K562 (cell line): ENCODE results near the gene FRMD4B. TPM values are rescaled to one million over a fixed set of nuclear protein-coding genes. Genes with fewer than 3 reads are reported as not detected.

ENCODE experiments used
- ATAC-seq: fragments of 200-7000 bp; cut with Tn5 transposase; 3 replicates; pipeline ENCODE4 v1.9.1; 2020; ENCODE audit warnings: moderate library complexity
- BruUV-seq: library from RNA; stranded (reverse); fragments of 400-500 nt; replicated peaks from 2 replicates; lab custom pipeline; 2021; lab: Mats Ljungman, UMichigan
- CTCF ChIA-PET: fragments of 300-600 bp; formaldehyde crosslinking; extraction: SDS; loops from one replicate; lab custom pipeline; 2021; ENCODE audit warnings: low intra/inter-chr PET ratio; lab: Yijun Ruan, JAX
- POLR2A ChIA-PET: fragments of 300-600, 350-650 bp; sonication (Branson Sonifier 250); formaldehyde crosslinking; extraction: SDS; loops from one replicate; lab custom pipeline; 2021; ENCODE audit warnings: antibody characterized with exemption, inconsistent platforms; lab: Yijun Ruan, JAX
- DNase-seq, 4 experiments: peaks; one replicate each; pipeline versions ENCODE4 v3.0.0 to v3.0.0-alpha.2; 2011 to 2018; ENCODE audit warnings: low spot score in 3 of 4, mixed read lengths in 3 of 4; ENCODE audit errors: extremely low read depth in 1 of 4
- FAIRE-seq: peaks from 2 replicates; lab custom pipeline; 2011; peaks lifted over from hg19 to GRCh38; lab: Jason Lieb, UNC
- H2AFZ ChIP-seq: 2 replicates; pipeline ENCODE4 v1.6.0; 2011; ENCODE audit warnings: low read depth, low read length, control low read depth, inconsistent platforms
- H3K27ac ChIP-seq: fragments of 200-600 bp; 3 replicates; pipeline ENCODE4 v1.8.0; 2011; ENCODE audit warnings: low read depth, mild to moderate bottlenecking, control low read depth, inconsistent platforms, low read length, moderate library complexity, mixed read lengths; ENCODE audit errors: extremely low read depth
- H3K27me3 ChIP-seq, 2 experiments: fragments of 300-600 bp in 1 of 2; 2 replicates in 1 of 2; 3 replicates in 1 of 2; pipeline versions ENCODE4 v1.6.0 to v1.8.0; 2011; ENCODE audit warnings: inconsistent platforms in 2 of 2, low read length in 2 of 2, mild to moderate bottlenecking in 1 of 2, mixed read lengths in 1 of 2, moderate library complexity in 1 of 2; ENCODE audit not compliant: control insufficient read depth in 2 of 2, insufficient read depth in 2 of 2
- H3K36me3 ChIP-seq: fragments of 300-600 bp; 3 replicates; pipeline ENCODE4 v1.8.0; 2011; ENCODE audit warnings: mild to moderate bottlenecking, low read length, inconsistent platforms; ENCODE audit not compliant: control insufficient read depth, insufficient read depth
- H3K4me1 ChIP-seq, 2 experiments: fragments of 200-600 bp in 1 of 2; replicated peaks in 1 of 2; 2 replicates in 1 of 2; 3 replicates in 1 of 2; pipeline versions ENCODE4 v1.5.1 to v1.8.0; 2011; ENCODE audit warnings: inconsistent platforms in 2 of 2, low read length in 2 of 2, mild to moderate bottlenecking in 1 of 2, mixed read lengths in 1 of 2, moderate library complexity in 1 of 2; ENCODE audit not compliant: control insufficient read depth in 2 of 2, insufficient read depth in 2 of 2
- H3K4me2 ChIP-seq: 2 replicates; pipeline ENCODE4 v1.6.1; 2011; ENCODE audit warnings: low read length, control low read depth, inconsistent platforms, mixed read lengths; ENCODE audit not compliant: insufficient read depth
- H3K4me3 ChIP-seq: fragments of 200-600 bp; sonication (generic), shearing (Covaris generic); 2 replicates; pipeline ENCODE4 v1.5.1; 2016; ENCODE audit warnings: control low read depth, inconsistent platforms
- H3K79me2 ChIP-seq: fragments of 200-600 bp; 3 replicates; pipeline ENCODE4 v1.8.0; 2011; ENCODE audit warnings: low read length, inconsistent platforms; ENCODE audit not compliant: control insufficient read depth, insufficient read depth
- H3K9ac ChIP-seq, 2 experiments: 2 replicates each; pipeline versions ENCODE4 v1.6.0 to v1.6.1; 2011; ENCODE audit warnings: low read depth in 2 of 2, low read length in 2 of 2, control low read depth in 1 of 2, inconsistent platforms in 1 of 2, mild to moderate bottlenecking in 1 of 2, mixed read lengths in 1 of 2; ENCODE audit not compliant: insufficient read depth in 1 of 2
- H3K9me1 ChIP-seq: one replicate; pipeline ENCODE4 v1.6.0; 2011; ENCODE audit warnings: inconsistent platforms, mild to moderate bottlenecking, low read length, moderate library complexity; ENCODE audit not compliant: control insufficient read depth, insufficient read depth
- H3K9me3 ChIP-seq: replicated peaks from 2 replicates; pipeline ENCODE4 v1.5.1; 2011; ENCODE audit warnings: low read depth, low read length, inconsistent platforms; ENCODE audit not compliant: control insufficient read depth, insufficient read depth
- H4K20me1 ChIP-seq: replicated peaks from 2 replicates; pipeline ENCODE4 v1.6.1; 2011; ENCODE audit warnings: low read length, inconsistent platforms, mixed read lengths; ENCODE audit not compliant: control insufficient read depth, insufficient read depth
- MAZ ChIP-seq, 2 experiments: fragments of 450-650 bp in 1 of 2; sonication (generic) in 1 of 2; formaldehyde crosslinking; IDR thresholded peaks in 1 of 2; conservative IDR thresholded peaks in 1 of 2; 2 replicates each; pipeline versions ENCODE4 v1.4.0 to v1.5.0; 2020; ENCODE audit warnings: mild to moderate bottlenecking in 1 of 2, missing genetic modification reagents in 1 of 2
- NFIC ChIP-seq: fragments of 450-650 bp; IDR thresholded peaks from 2 replicates; pipeline ENCODE4 v1.6.1; 2017; ENCODE audit warnings: mild to moderate bottlenecking, inconsistent platforms
- WGBS: fragments of 100-300 bp; shearing (Covaris generic); methylation state at CpG from one replicate; pipeline ENCODE4 v1.1.6; 2016; ENCODE audit warnings: low coverage, mixed read lengths; ENCODE audit not compliant: insufficient coverage; ENCODE audit errors: missing lambda C conversion rate; 5-methylcytosine and 5-hydroxymethylcytosine counted together
- in situ Hi-C: fragments of 300-500 bp; cut with MboI; formaldehyde crosslinking; loops from 4 replicates; pipeline ENCODE4 v1.15.0; 2018; ENCODE audit warnings: inconsistent platforms, mixed read lengths
- intact Hi-C: fragments of 100-400 bp; cut with micrococcal nuclease; formaldehyde crosslinking; loops from 2 replicates; pipeline ENCODE4 v1.14.2; 2022
- polyA plus RNA-seq, 8 experiments: library from polyadenylated mRNA; depleted of rRNA in 4 of 8; stranded (reverse) in 5 of 8; unstranded in 3 of 8; fragments of >200 nt; fragmentation: Nextera tagmentation in 2 of 8; fragmentation: Illumina TruSeq in 1 of 8; extraction: Ambion mirVana in 2 of 8; extraction: Trizol in 1 of 8; gene quantifications; 2 replicates each; pipeline versions ENCODE4 v1.2.1 to v1.2.3, GENCODE V29; 2011 to 2014; ENCODE audit warnings: inconsistent platforms in 1 of 8, missing spikeins in 1 of 8
- total RNA-seq, 7 experiments: library from RNA; depleted of rRNA in 6 of 7; stranded (reverse); fragments of >200 nt in 6 of 7; fragmentation: Illumina TruSeq in 2 of 7; extraction: Trizol in 2 of 7; gene quantifications; 2 replicates each; pipeline versions ENCODE4 v1.2.1 to v1.2.3, GENCODE V29; 2011 to 2021; ENCODE audit warnings: low replicate concordance in 1 of 7
- TF ChIP-seq, protein P1 (sequence below), 2 experiments: fragments of 450-650 bp in 1 of 2; sonication (generic) in 1 of 2; formaldehyde crosslinking in 1 of 2; IDR thresholded peaks; 2 replicates each; pipeline versions ENCODE4 v1.7.1 to v1.9.0; 2016 to 2022; ENCODE audit warnings: inconsistent platforms in 1 of 2, mild to moderate bottlenecking in 1 of 2, missing genetic modification reagents in 1 of 2

The FRMD4B gene
- total and polyA plus RNA-seq, 9 of the 15 experiments (the other 6 are each of a cell fraction or from before 2014, with no cell fraction given): 0.03 to 0.09 (median 0.04) TPM; not detected in 3

DNA sequence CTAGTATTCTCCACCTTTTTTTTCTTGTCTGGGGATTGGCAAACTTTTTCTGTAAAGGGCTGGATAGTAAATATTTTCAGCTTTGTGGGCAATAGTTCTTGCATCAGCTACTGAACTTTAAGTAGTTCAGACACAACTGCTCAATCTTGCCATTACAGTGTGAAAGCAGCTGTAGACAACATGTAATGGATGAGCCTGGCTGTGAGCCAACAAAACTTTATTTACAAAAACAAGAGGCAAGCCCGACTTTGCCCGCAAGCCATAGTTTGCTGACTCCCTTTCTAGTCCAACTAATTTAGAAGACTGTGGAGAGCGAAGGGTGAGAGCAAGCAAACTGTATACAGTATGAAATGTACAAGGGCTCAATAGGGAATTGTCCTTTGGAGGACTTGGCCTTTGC lies 6.2 kb downstream of the FRMD4B start:
- no peak for FAIRE-seq
- Histone ChIP-seq H3K79me2 (no peaks in the 10 kb centered on the region), H3K9ac (no peak overlapping the region), H3K9me1 (no peaks in the 10 kb centered on the region), H3K4me3 (no peak overlapping the region), H3K9me3 (no peaks in the 10 kb centered on the region), H3K27me3 (no peaks in the 10 kb centered on the region), H2AFZ (no peak overlapping the region), H4K20me1 (no peaks in the 10 kb centered on the region; the same call in 1 of the 2 replicates), H3K27ac (no peak overlapping the region), H3K4me1 (no peaks in the 10 kb centered on the region), H3K36me3 (no peaks in the 10 kb centered on the region), H3K4me2 (no peak overlapping the region)
- in situ Hi-C loops (no loop called here), intact Hi-C loops (no loop called here)
- TF ChIP-seq, protein P1, sequence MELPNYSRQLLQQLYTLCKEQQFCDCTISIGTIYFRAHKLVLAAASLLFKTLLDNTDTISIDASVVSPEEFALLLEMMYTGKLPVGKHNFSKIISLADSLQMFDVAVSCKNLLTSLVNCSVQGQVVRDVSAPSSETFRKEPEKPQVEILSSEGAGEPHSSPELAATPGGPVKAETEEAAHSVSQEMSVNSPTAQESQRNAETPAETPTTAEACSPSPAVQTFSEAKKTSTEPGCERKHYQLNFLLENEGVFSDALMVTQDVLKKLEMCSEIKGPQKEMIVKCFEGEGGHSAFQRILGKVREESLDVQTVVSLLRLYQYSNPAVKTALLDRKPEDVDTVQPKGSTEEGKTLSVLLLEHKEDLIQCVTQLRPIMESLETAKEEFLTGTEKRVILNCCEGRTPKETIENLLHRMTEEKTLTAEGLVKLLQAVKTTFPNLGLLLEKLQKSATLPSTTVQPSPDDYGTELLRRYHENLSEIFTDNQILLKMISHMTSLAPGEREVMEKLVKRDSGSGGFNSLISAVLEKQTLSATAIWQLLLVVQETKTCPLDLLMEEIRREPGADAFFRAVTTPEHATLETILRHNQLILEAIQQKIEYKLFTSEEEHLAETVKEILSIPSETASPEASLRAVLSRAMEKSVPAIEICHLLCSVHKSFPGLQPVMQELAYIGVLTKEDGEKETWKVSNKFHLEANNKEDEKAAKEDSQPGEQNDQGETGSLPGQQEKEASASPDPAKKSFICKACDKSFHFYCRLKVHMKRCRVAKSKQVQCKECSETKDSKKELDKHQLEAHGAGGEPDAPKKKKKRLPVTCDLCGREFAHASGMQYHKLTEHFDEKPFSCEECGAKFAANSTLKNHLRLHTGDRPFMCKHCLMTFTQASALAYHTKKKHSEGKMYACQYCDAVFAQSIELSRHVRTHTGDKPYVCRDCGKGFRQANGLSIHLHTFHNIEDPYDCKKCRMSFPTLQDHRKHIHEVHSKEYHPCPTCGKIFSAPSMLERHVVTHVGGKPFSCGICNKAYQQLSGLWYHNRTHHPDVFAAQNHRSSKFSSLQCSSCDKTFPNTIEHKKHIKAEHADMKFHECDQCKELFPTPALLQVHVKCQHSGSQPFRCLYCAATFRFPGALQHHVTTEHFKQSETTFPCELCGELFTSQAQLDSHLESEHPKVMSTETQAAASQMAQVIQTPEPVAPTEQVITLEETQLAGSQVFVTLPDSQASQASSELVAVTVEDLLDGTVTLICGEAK (IDR thresholded peaks at IDR 0.05): peak; percentile 79
- TF ChIP-seq, protein P1 (CRISPR knock-in tag; IDR thresholded peaks at IDR 0.05): no peak
- TF ChIP-seq MAZ (CRISPR knock-in tag; conservative IDR thresholded peaks at IDR 0.05 in 1 of 2, IDR thresholded peaks at IDR 0.05 in 1 of 2) (no peak), NFIC (peak; percentile 56)
- POLR2A ChIA-PET: no interaction called here
- CTCF ChIA-PET: no interaction called here
- DNase-seq: no peak
- no TSS peak for BruUV-seq
- no peak for ATAC-seq
- 0% methylated on average over 3 of the region's 3 CpGs for WGBS
